Measurements from ENCODE around the gene SMYD3.

DNA sequence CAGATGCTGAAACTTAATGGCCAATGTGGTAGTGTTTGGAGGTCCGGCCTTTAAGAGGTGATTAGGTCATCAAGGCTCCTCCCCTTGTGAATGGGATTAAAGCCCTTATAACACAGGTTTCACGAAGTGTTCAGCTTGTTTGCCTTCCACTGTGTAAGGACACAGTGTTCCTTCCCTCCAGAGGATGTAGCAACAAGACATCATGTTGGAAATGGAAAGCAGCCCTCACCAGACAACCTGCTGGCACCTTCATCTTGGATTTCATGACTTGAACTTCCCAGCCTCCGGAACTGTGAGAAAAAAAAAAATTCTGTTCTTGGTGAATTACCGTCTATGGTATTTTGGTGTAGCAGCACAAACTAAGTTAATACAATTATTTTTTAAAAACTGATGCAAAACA lies 738.5 kb downstream of the SMYD3 start:
- TF ChIP-seq POLR2A (IDR thresholded peaks at IDR 0.05), result no peak
- TF ChIP-seq, protein P1, sequence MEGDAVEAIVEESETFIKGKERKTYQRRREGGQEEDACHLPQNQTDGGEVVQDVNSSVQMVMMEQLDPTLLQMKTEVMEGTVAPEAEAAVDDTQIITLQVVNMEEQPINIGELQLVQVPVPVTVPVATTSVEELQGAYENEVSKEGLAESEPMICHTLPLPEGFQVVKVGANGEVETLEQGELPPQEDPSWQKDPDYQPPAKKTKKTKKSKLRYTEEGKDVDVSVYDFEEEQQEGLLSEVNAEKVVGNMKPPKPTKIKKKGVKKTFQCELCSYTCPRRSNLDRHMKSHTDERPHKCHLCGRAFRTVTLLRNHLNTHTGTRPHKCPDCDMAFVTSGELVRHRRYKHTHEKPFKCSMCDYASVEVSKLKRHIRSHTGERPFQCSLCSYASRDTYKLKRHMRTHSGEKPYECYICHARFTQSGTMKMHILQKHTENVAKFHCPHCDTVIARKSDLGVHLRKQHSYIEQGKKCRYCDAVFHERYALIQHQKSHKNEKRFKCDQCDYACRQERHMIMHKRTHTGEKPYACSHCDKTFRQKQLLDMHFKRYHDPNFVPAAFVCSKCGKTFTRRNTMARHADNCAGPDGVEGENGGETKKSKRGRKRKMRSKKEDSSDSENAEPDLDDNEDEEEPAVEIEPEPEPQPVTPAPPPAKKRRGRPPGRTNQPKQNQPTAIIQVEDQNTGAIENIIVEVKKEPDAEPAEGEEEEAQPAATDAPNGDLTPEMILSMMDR (IDR thresholded peaks at IDR 0.05), result no peak
